ENCODE data around the gene BCAS3.
"Not testable (repeated sequence)": the region's sequence is repeated elsewhere in the genome, so short reads cannot be mapped to it uniquely, and the experiment has no call there.

Gene BCAS3

GRCh38 chr17:60747069-60747808, 69.6 kb downstream of the BCAS3 start:
- no peak for DNase-seq

GRCh38 chr17:60748204-60748603, 70.6 kb downstream of the BCAS3 start:
- no peak for DNase-seq

GRCh38 chr17:60749050-60749449, 71.4 kb downstream of the BCAS3 start:
- DNase-seq = no peak

- DNase-seq = no peak
These were observed 72.1 kb downstream of the BCAS3 start for GRCh38 chr17:60749708-60750107.

GRCh38 chr17:60750640-60751039, 73.0 kb downstream of the BCAS3 start:
- DNase-seq = no peak

- DNase-seq = no peak
These were observed 74.2 kb downstream of the BCAS3 start for GRCh38 chr17:60751884-60752283.

- no peak for DNase-seq
These were observed 75.4 kb downstream of the BCAS3 start for GRCh38 chr17:60752873-60753577.

GRCh38 chr17:60754057-60754604, 76.5 kb downstream of the BCAS3 start:
- no peak for DNase-seq

GRCh38 chr17:60756798-60757197, 79.1 kb downstream of the BCAS3 start:
- not testable (repeated sequence) for DNase-seq

GRCh38 chr17:60757437-60757836, 79.8 kb downstream of the BCAS3 start:
- no peak for DNase-seq

- DNase-seq = no peak
These were observed 82.1 kb downstream of the BCAS3 start for GRCh38 chr17:60759756-60760155.

- DNase-seq = not testable (repeated sequence)
These were observed 83.7 kb downstream of the BCAS3 start for GRCh38 chr17:60761301-60761700.

- DNase-seq = no peak
These were observed 89.1 kb downstream of the BCAS3 start for GRCh38 chr17:60766778-60767190.

GRCh38 chr17:60767744-60768308, 90.2 kb downstream of the BCAS3 start:
- no peak for DNase-seq

GRCh38 chr17:60769327-60769726, 91.7 kb downstream of the BCAS3 start:
- DNase-seq = no peak

GRCh38 chr17:60770946-60771422, 93.3 kb downstream of the BCAS3 start:
- no peak for DNase-seq

GRCh38 chr17:60771621-60772020, 94.0 kb downstream of the BCAS3 start:
- not testable (repeated sequence) for DNase-seq

GRCh38 chr17:60773552-60773951, 95.9 kb downstream of the BCAS3 start:
- DNase-seq = no peak

GRCh38 chr17:60781880-60782412, 104.3 kb downstream of the BCAS3 start:
- no peak for DNase-seq

- DNase-seq = no peak
These were observed 105.1 kb downstream of the BCAS3 start for GRCh38 chr17:60782742-60783141.

GRCh38 chr17:60790205-60790604, 112.6 kb downstream of the BCAS3 start:
- DNase-seq = no peak

- DNase-seq = no peak
These were observed 114.7 kb downstream of the BCAS3 start for GRCh38 chr17:60792250-60792898.

GRCh38 chr17:60798576-60798975, 120.9 kb downstream of the BCAS3 start:
- DNase-seq = no peak

All from activated CD4-positive, alpha-beta T cell treated with anti-CD3 and anti-CD28 coated beads, Interleukin-2, amount 50 U/mL, for 4 hours (primary cell).